Pancreas (tissue), 10 donors: ENCODE data around the gene GAS7. TPM values are rescaled to one million over a fixed set of nuclear protein-coding genes. Genes with fewer than 3 reads are reported as not detected.

ENCODE experiments used
- ATAC-seq, 4 donors: fragments of 200-7000 bp; cut with Tn5 transposase; one replicate each; pipeline versions ENCODE4 v1.8.0 to v1.9.1; 2020; ENCODE audit warnings: mild to moderate bottlenecking in 4 of 4, moderate library complexity in 4 of 4
- DNase-seq, 6 donors: peaks; one replicate each; pipeline ENCODE4 v3.0.0-alpha.2; 2020
- FAIRE-seq: peaks from 2 replicates; lab custom pipeline; 2012; peaks lifted over from hg19 to GRCh38; lab: Jason Lieb, UNC
- H3K27ac ChIP-seq, 4 donors: fragments of 200-600 bp; sonication (generic); 1 replicate in 3 of 4; 2 replicates in 1 of 4; pipeline versions ENCODE4 v1.5.0 to v1.8.0; 2020
- H3K27me3 ChIP-seq, 4 donors: fragments of 200-600 bp; one replicate each; pipeline ENCODE4 v1.8.0; 2021
- H3K36me3 ChIP-seq, 3 donors: fragments of 200-600 bp; sonication (generic) in 1 of 3; one replicate each; pipeline versions ENCODE4 v1.5.0 to v1.8.0; 2020 to 2021
- H3K4me1 ChIP-seq, 3 donors: fragments of 200-600 bp; one replicate each; pipeline ENCODE4 v1.8.0; 2021
- H3K4me3 ChIP-seq, 4 donors: fragments of 200-600 bp; sonication (generic) in 2 of 4; one replicate each; pipeline versions ENCODE4 v1.5.0 to v1.8.0; 2020 to 2021
- H3K9me3 ChIP-seq, 4 donors: fragments of 200-600 bp; one replicate each; pipeline ENCODE4 v1.8.0; 2021
- WGBS, 2 donors: extraction: QIAGEN DNeasy Blood & Tissue Kit; methylation state at CpG; one replicate each; pipeline ENCODE4 v1.1.7; 2013; 5-methylcytosine and 5-hydroxymethylcytosine counted together
- intact Hi-C, 3 donors: fragments of 100-400 bp; cut with DNase I; formaldehyde crosslinking; loops; one replicate each; pipeline versions ENCODE4 v1.11.1 to v1.14.2; 2022
- polyA plus RNA-seq, 2 donors: library from polyadenylated mRNA; stranded (reverse); fragments of 200-250 nt; gene quantifications; one replicate each; pipeline ENCODE4 v1.2.3, GENCODE V29; 2013
- total RNA-seq, 6 donors: library from RNA; stranded (reverse); fragmentation: NEBNext Ultra II Directional in 4 of 6; extraction: Animal tissue kit (Norgen Biotek cat#: 25700) in 4 of 6; gene quantifications; one replicate each; pipeline versions ENCODE4 v1.2.1 to v1.2.4, GENCODE V29; 2021 to 2023
- TF ChIP-seq, protein P1 (sequence below), 4 donors: fragments of 200-600 bp; sonication (generic) in 3 of 4; IDR thresholded peaks; one replicate each; pipeline versions ENCODE4 v1.5.0 to v1.8.0; 2021; ENCODE audit warnings: antibody characterized with exemption in 4 of 4
- donor health status: healthy with polysubstance abuse.
- donor health status: DM: no; HTN: no; CAD: no; lungs with moderate emphysema.
- donor health status: DM: no; HTN: no; CAD: no.
- donor health status: control.
- donor health status: control.
- donor health status: Bipolar disorder and iron deficiency.
- donor health status: DM: yes; HTN: yes; CAD: no.
- donor health status: DM: no; HTN: no; CAD: no.
- donor health status: DM: no; HTN: no; CAD: no.
- donor health status: DM: yes; HTN: yes; CAD: no.

Gene GAS7
- total and polyA plus RNA-seq, 8 donors: 1.9 to 22.9 (median 3.7) TPM

DNA sequence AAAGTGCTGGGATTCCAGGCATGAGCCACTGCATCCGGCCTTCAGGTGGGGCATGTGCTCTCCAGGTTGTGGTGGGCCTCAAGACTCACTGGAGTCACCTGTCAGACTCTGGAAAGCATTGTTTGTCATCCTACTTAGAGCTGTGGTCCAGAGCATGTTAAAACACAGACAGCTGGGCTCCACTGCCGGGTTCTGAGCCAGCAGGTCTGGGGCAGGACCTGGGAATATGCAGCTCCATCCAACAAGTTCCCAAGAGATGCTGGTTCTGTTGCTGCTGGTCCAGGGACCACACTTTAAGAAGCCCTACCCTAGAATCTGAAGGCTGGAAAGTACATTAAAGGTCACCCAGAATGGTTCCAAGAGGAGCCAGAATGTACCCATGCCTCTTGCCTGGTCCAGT is 75.3 kb downstream of the GAS7 start:
- DNase-seq (no peak), ATAC-seq (no peak), FAIRE-seq (no peak)
- TF ChIP-seq, protein P1, sequence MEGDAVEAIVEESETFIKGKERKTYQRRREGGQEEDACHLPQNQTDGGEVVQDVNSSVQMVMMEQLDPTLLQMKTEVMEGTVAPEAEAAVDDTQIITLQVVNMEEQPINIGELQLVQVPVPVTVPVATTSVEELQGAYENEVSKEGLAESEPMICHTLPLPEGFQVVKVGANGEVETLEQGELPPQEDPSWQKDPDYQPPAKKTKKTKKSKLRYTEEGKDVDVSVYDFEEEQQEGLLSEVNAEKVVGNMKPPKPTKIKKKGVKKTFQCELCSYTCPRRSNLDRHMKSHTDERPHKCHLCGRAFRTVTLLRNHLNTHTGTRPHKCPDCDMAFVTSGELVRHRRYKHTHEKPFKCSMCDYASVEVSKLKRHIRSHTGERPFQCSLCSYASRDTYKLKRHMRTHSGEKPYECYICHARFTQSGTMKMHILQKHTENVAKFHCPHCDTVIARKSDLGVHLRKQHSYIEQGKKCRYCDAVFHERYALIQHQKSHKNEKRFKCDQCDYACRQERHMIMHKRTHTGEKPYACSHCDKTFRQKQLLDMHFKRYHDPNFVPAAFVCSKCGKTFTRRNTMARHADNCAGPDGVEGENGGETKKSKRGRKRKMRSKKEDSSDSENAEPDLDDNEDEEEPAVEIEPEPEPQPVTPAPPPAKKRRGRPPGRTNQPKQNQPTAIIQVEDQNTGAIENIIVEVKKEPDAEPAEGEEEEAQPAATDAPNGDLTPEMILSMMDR (IDR thresholded peaks at IDR 0.05): no peak
- H3K27ac ChIP-seq: no peak overlapping the region
- WGBS, 2 donors: 59 to 71% methylated on average over 2 of the region's 2 CpGs
- no peaks in the 10 kb centered on the region for H3K36me3 ChIP-seq
- no peaks in the 10 kb centered on the region for H3K9me3 ChIP-seq
- intact Hi-C loops: no loop called here
- H3K4me3 ChIP-seq: no peak overlapping the region
- H3K4me1 ChIP-seq: peaks cover 0 to 4% (median 0%) of the 10 kb centered on the region in 3 donors
- no peaks in the 10 kb centered on the region for H3K27me3 ChIP-seq

DNA sequence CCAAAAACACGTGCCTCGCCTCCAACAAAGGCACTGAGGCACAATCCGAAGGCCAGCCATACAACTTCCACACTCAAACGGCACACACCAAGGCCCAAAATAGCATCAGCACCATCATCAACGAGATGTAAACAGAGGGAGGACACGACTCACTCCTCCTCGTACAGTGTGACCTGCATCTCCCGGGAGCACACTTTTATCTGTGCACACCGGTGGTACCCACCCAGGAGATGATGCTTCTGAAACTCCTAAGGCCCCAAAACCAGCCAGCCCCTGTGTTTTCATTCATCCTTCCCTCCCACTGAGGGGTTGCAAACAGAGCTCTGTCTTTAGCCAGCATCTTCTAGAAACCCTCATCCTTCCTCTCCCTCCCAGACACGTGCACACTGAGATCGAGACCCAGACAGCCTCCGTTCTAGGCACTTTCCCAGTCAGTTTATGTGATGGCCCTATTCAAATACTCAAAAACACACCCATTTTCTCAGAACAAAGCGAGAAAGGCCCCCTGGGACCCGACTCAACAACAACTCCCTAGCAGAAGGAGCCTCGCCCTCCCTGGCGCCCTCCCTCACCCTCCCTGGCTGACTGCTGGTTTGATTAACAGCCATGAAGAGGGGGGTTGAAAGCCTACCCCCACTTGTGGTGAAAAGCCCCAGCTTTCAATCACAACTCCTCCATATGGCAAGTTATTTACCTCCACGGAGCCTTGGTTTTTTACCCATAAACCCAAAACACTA is 76.3 kb downstream of the GAS7 start:
- TF ChIP-seq, protein P1 (IDR thresholded peaks at IDR 0.05): no peak
- 60 to 61% methylated on average over 17 of the region's 17 CpGs for WGBS, 2 donors
- FAIRE-seq: no peak
- no peaks in the 10 kb centered on the region for H3K9me3 ChIP-seq
- H3K4me3 ChIP-seq: no peak overlapping the region
- no peaks in the 10 kb centered on the region for H3K27me3 ChIP-seq
- peaks cover 0 to 4% (median 0%) of the 10 kb centered on the region in 3 donors for H3K4me1 ChIP-seq
- intact Hi-C loops: no loop called here
- H3K36me3 ChIP-seq: no peaks in the 10 kb centered on the region
- no peak for ATAC-seq
- no peak overlapping the region for H3K27ac ChIP-seq
- no peak for DNase-seq

DNA sequence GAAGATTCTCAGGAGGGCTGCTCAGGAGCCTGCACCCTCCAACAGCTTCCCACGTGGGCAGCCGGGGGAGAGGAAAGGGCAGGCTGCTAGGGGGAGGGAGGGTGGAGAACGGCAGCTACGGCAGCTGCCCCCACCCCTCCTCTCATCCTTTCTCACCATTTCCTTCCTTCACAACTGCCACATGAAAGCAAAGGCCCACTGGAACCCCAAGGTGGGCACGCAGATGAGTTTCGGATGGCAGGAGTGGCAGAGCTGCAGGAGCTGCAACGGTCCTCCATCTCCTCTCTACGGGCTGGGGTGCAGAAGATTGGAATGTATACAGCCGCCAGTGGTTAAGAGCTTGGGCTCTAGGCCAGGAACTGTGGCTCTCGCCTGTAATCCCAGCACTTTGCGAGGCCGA is 77.7 kb downstream of the GAS7 start:
- ATAC-seq (no peak), FAIRE-seq (no peak), DNase-seq (no peak)
- H3K27ac ChIP-seq: no peak overlapping the region
- TF ChIP-seq, protein P1 (IDR thresholded peaks at IDR 0.05): no peak
- no peak overlapping the region for H3K4me3 ChIP-seq
- no peaks in the 10 kb centered on the region for H3K27me3 ChIP-seq
- WGBS, 2 donors: 59 to 62% methylated on average over 12 of the region's 12 CpGs
- intact Hi-C loops: no loop called here
- H3K4me1 ChIP-seq: peaks cover 0 to 4% (median 0%) of the 10 kb centered on the region in 3 donors
- H3K36me3 ChIP-seq: no peaks in the 10 kb centered on the region
- H3K9me3 ChIP-seq: no peaks in the 10 kb centered on the region

DNA sequence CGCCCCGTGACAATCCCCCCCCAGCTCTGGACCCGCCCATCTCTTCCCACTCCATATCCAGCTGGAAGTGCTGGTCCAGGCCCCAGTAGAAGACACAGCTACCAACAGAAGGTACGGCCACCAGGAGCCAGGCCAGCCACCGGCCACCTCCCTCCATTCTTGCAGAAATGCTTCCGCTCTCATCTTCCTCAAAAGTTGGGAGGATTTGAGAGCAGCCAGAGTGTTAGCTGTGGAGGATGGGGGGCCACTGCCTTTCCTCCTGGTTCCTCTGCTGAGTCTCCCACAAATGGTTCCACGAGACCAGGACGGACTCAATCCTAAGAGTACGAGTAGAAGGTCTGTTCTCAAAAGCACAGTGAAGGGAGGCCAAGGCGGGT is 78.3 kb downstream of the GAS7 start:
- Histone ChIP-seq H3K36me3 (no peaks in the 10 kb centered on the region), H3K27me3 (no peaks in the 10 kb centered on the region), H3K9me3 (no peaks in the 10 kb centered on the region), H3K4me3 (no peak overlapping the region), H3K4me1 (peaks cover 0 to 4% (median 0%) of the 10 kb centered on the region in 3 donors), H3K27ac (peak overlapping the region in 2 of 4 donors; percentile 31 to 46)
- DNase-seq: no peak
- WGBS, 2 donors: 52 to 60% methylated on average over 10 of the region's 10 CpGs
- FAIRE-seq: no peak
- ATAC-seq: peak in 1 of 4 donors; percentile 16
- intact Hi-C loops: no loop called here
- TF ChIP-seq, protein P1 (IDR thresholded peaks at IDR 0.05): no peak
